ENCODE results near the gene SLC19A2. TPM values are rescaled to one million over a fixed set of nuclear protein-coding genes. Genes with fewer than 3 reads are reported as not detected.
"Not testable (repeated sequence)": the region's sequence is repeated elsewhere in the genome, so short reads cannot be mapped to it uniquely, and the experiment has no call there.

SLC19A2 gene
- total RNA-seq = 1 to 10 TPM; 4.0 to 5.1 TPM

- Mint-ChIP-seq H3K27me3 (no peaks in the 10 kb centered on the region), H3K36me3 (ENCODE audit: low read depth) (peaks cover 9% of the 10 kb centered on the region), H3K4me1 (peaks cover 48% of the 10 kb centered on the region)
Measured at GRCh38 chr1:169485431-169486280, at the start of gene SLC19A2. SLC19A2 (minus strand) TSS chr1:169485944; CDS start chr1:169485766, 178 bp downstream.

GRCh38 chr1:169534653-169535052 is 48.9 kb upstream of the SLC19A2 start:
- H3K36me3 Mint-ChIP-seq (ENCODE audit: low read depth) = peaks cover 19% of the 10 kb centered on the region

More at GRCh38 chr1:169485431-169486280, at the start of gene SLC19A2:
- Mint-ChIP-seq H3K27ac (peak within 1 kb of the TSS; percentile 93), H3K4me3 (peak within 1 kb of the TSS; percentile 87), H3K9me3 (no peaks in the 10 kb centered on the region)
- CTCF ChIA-PET = interaction anchor here (0.6 to 1.6 kb wide), 5 partner anchors 13 to 145 kb away, joined by 3 read pairs; no protein-coding TSS in a partner anchor
- DNase-seq = peak; percentile 96
- POLR2A ChIA-PET = interaction anchor here (0.7 kb wide), 1 partner anchor 101 kb away, joined by 3 read pairs; the partner anchor contains the start of gene F5

GRCh38 chr1:169533528-169534190 is 47.9 kb upstream of the SLC19A2 start:
- CTCF ChIA-PET = interaction anchor here (0.7 to 1.5 kb wide), 2 partner anchors 17 to 58 kb away, joined by 3 read pairs; no protein-coding TSS in a partner anchor
- H3K9me3 Mint-ChIP-seq, H3K4me3 Mint-ChIP-seq, H3K27me3 Mint-ChIP-seq, POLR2A ChIA-PET, DNase-seq, H3K27ac Mint-ChIP-seq: not testable (repeated sequence)
- Mint-ChIP-seq H3K36me3 (ENCODE audit: low read depth) (peaks cover 19% of the 10 kb centered on the region), H3K4me1 (peaks cover 13% of the 10 kb centered on the region)

More at GRCh38 chr1:169534653-169535052, 48.9 kb upstream of the SLC19A2 start:
- ChIA-PET POLR2A (no interaction called here), CTCF (interaction anchor here (0.7 kb wide), 1 partner anchor 59 kb away, joined by 3 read pairs; no protein-coding TSS in a partner anchor)
- Mint-ChIP-seq H3K4me1 (peaks cover 3% of the 10 kb centered on the region), H3K9me3 (no peaks in the 10 kb centered on the region), H3K4me3 (no peak overlapping the region), H3K27me3 (no peaks in the 10 kb centered on the region), H3K27ac (no peak overlapping the region)
- DNase-seq = no peak

- Mint-ChIP-seq H3K36me3 (ENCODE audit: low read depth) (peaks cover 20% of the 10 kb centered on the region), H3K27me3 (no peaks in the 10 kb centered on the region), H3K4me1 (peaks cover 24% of the 10 kb centered on the region), H3K27ac (no peak overlapping the region), H3K9me3 (no peaks in the 10 kb centered on the region), H3K4me3 (no peak overlapping the region)
- ChIA-PET POLR2A (interaction anchor here (0.6 kb wide), 1 partner anchor 219 kb away, joined by 5 read pairs; no protein-coding TSS in a partner anchor), CTCF (interaction anchor here (0.5 to 1.7 kb wide), 5 partner anchors 15 to 182 kb away, joined by 3 to 6 read pairs (median 5); no protein-coding TSS in a partner anchor)
- no peak for DNase-seq
Measured at GRCh38 chr1:169530448-169530847, 44.7 kb upstream of the SLC19A2 start.

- ChIA-PET CTCF (interaction anchor here (0.9 to 1.4 kb wide), 2 partner anchors 14 to 18 kb away, joined by 3 to 5 read pairs; no protein-coding TSS in a partner anchor), POLR2A (interaction anchor here (0.6 kb wide), 1 partner anchor 139 kb away, joined by 3 read pairs; no protein-coding TSS in a partner anchor)
- no peaks in the 10 kb centered on the region for H3K9me3 Mint-ChIP-seq
- H3K27ac Mint-ChIP-seq = peak overlapping the region; percentile 73
- peaks cover 24% of the 10 kb centered on the region for H3K4me1 Mint-ChIP-seq
- H3K4me3 Mint-ChIP-seq = peak overlapping the region; percentile 58
- peaks cover 18% of the 10 kb centered on the region for H3K36me3 Mint-ChIP-seq (ENCODE audit: low read depth)
- no peaks in the 10 kb centered on the region for H3K27me3 Mint-ChIP-seq
- DNase-seq = peak; percentile 12
Measured at GRCh38 chr1:169529068-169529642, 43.4 kb upstream of the SLC19A2 start.

GRCh38 chr1:169528215-169529067 is 42.7 kb upstream of the SLC19A2 start:
- peak overlapping the region; percentile 58 for H3K4me3 Mint-ChIP-seq
- ChIA-PET CTCF (interaction anchor here (0.9 kb wide), 1 partner anchor 15 kb away, joined by 3 read pairs; no protein-coding TSS in a partner anchor), POLR2A (interaction anchor here (0.6 kb wide), 1 partner anchor 138 kb away, joined by 3 read pairs; no protein-coding TSS in a partner anchor)
- H3K4me1 Mint-ChIP-seq = peaks cover 24% of the 10 kb centered on the region
- H3K9me3 Mint-ChIP-seq = no peaks in the 10 kb centered on the region
- peaks cover 17% of the 10 kb centered on the region for H3K36me3 Mint-ChIP-seq (ENCODE audit: low read depth)
- no peaks in the 10 kb centered on the region for H3K27me3 Mint-ChIP-seq
- no peak for DNase-seq
- H3K27ac Mint-ChIP-seq = peak overlapping the region; percentile 73

- no peaks in the 10 kb centered on the region for H3K27me3 Mint-ChIP-seq
- no peak for DNase-seq
- H3K27ac Mint-ChIP-seq = no peak overlapping the region
- H3K9me3 Mint-ChIP-seq = no peaks in the 10 kb centered on the region
- peaks cover 13% of the 10 kb centered on the region for H3K36me3 Mint-ChIP-seq (ENCODE audit: low read depth)
- ChIA-PET POLR2A (no interaction called here), CTCF (no interaction called here)
- no peak overlapping the region for H3K4me3 Mint-ChIP-seq
- H3K4me1 Mint-ChIP-seq = peaks cover 24% of the 10 kb centered on the region
Measured at GRCh38 chr1:169527451-169528214, 41.9 kb upstream of the SLC19A2 start.

- Mint-ChIP-seq H3K27ac (no peak overlapping the region), H3K27me3 (no peaks in the 10 kb centered on the region), H3K9me3 (no peaks in the 10 kb centered on the region), H3K4me3 (no peak overlapping the region), H3K4me1 (peaks cover 24% of the 10 kb centered on the region), H3K36me3 (ENCODE audit: low read depth) (peaks cover 15% of the 10 kb centered on the region)
- DNase-seq = no peak
- CTCF ChIA-PET = no interaction called here
- POLR2A ChIA-PET = no interaction called here
Measured at GRCh38 chr1:169527001-169527400, 41.3 kb upstream of the SLC19A2 start.

GRCh38 chr1:169526120-169526832 is 40.5 kb upstream of the SLC19A2 start:
- H3K4me1 Mint-ChIP-seq = peaks cover 24% of the 10 kb centered on the region
- H3K4me3 Mint-ChIP-seq = no peak overlapping the region
- ChIA-PET POLR2A (no interaction called here), CTCF (no interaction called here)
- DNase-seq = no peak
- peaks cover 19% of the 10 kb centered on the region for H3K36me3 Mint-ChIP-seq (ENCODE audit: low read depth)
- H3K27me3 Mint-ChIP-seq = no peaks in the 10 kb centered on the region
- no peak overlapping the region for H3K27ac Mint-ChIP-seq
- H3K9me3 Mint-ChIP-seq = no peaks in the 10 kb centered on the region

GRCh38 chr1:169525391-169525790 is 39.6 kb upstream of the SLC19A2 start:
- POLR2A ChIA-PET = no interaction called here
- no peaks in the 10 kb centered on the region for H3K27me3 Mint-ChIP-seq
- CTCF ChIA-PET = no interaction called here
- DNase-seq = no peak
- no peaks in the 10 kb centered on the region for H3K9me3 Mint-ChIP-seq
- H3K4me3 Mint-ChIP-seq = no peak overlapping the region
- peaks cover 24% of the 10 kb centered on the region for H3K4me1 Mint-ChIP-seq
- no peak overlapping the region for H3K27ac Mint-ChIP-seq
- H3K36me3 Mint-ChIP-seq (ENCODE audit: low read depth) = peaks cover 15% of the 10 kb centered on the region

- H3K27ac Mint-ChIP-seq = no peak overlapping the region
- H3K4me3 Mint-ChIP-seq = no peak overlapping the region
- no peaks in the 10 kb centered on the region for H3K9me3 Mint-ChIP-seq
- no peaks in the 10 kb centered on the region for H3K27me3 Mint-ChIP-seq
- no peak for DNase-seq
- ChIA-PET POLR2A (no interaction called here), CTCF (interaction anchor here (1.3 kb wide), 1 partner anchor 97 kb away, joined by 4 read pairs; the partner anchor contains the start of gene CCDC181)
- H3K4me1 Mint-ChIP-seq = peaks cover 14% of the 10 kb centered on the region
- H3K36me3 Mint-ChIP-seq (ENCODE audit: low read depth) = peaks cover 22% of the 10 kb centered on the region
Measured at GRCh38 chr1:169523904-169524303, 38.2 kb upstream of the SLC19A2 start.

All from activated CD4-positive, alpha-beta T cell treated with anti-CD3 and anti-CD28 coated beads, Interleukin-2, amount 10 ng/mL, durations not matched to agents 7 days and 5 days (primary cell).